GM18867 (cell line): Measurements from ENCODE around the gene WBP1.
A peak's percentile ranks its signal among the peaks of the same experiment; 100 is the strongest.
"Not testable (repeated sequence)": the region's sequence is repeated elsewhere in the genome, so short reads cannot be mapped to it uniquely, and the experiment has no call there.

Experiments used
- ATAC-seq: cut with Tn5 transposase; IDR thresholded peaks from one replicate; pipeline ENCODE4 v1.9.1; 2021; ENCODE audit warnings: mild to moderate bottlenecking, moderate library complexity; ENCODE audit not compliant: unreplicated experiment

WBP1 gene

DNA sequence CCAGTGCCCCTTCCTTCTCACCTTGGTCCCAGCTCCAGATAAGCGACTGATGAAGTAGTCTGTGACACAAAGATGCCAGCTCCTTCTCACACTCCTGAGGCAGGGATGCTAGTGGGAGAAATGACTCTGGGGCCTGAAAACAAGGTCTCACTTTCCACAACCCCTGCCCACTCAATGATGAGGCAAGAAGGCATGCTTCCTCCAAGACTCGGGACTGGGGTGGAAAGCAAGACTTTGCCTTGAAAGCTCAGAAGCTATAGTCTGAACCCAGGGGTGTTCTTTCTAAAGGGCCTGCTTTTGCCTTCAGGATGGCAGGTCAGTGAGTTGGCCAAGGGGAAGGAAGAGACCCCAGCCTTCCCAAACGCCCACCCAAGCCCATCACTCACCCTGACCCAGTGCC, 23.2 kb downstream of the WBP1 start:
- no peak for ATAC-seq

DNA sequence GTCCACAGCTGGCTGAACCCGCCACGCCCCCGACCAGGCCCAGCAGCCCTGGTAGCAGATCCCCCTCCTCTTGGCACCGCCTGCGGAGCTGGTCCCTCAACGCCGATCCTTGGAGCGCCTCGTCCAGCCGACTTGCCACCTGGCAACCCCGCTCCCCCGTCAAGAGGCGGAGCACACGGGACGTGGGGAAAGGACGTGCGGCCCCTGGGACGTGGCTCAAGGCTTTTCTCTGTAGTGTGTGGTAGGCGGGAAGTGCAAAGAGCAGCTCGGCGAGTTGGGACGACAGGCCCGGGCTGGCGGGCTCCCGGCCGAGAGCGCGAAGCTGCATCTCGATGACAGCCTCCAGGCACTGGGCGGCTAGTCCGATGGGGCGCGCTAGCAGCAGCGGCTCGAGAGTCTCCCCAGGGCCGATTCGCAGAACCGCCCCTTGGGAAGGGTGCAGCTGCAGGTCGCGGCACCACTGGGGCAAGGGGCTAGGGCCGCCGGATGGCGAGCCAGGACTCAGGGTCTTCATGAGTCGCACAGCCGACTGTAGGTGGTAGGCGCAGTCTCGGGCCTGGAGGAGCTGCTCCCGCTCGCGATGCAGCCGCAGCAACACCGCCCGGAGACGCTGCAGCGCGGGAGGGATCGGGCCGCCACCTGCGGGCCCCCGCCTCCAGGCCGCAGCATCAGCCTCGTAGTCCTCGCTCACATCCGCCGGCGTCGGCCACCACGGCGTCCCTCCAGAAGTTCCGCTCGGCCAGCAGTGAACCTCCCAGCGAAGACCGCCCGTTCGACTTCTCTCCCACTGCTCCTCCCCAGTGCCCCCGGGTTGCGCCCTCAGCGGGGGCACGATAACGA, 23.9 kb downstream of the WBP1 start:
- ATAC-seq, result peak; percentile 44

DNA sequence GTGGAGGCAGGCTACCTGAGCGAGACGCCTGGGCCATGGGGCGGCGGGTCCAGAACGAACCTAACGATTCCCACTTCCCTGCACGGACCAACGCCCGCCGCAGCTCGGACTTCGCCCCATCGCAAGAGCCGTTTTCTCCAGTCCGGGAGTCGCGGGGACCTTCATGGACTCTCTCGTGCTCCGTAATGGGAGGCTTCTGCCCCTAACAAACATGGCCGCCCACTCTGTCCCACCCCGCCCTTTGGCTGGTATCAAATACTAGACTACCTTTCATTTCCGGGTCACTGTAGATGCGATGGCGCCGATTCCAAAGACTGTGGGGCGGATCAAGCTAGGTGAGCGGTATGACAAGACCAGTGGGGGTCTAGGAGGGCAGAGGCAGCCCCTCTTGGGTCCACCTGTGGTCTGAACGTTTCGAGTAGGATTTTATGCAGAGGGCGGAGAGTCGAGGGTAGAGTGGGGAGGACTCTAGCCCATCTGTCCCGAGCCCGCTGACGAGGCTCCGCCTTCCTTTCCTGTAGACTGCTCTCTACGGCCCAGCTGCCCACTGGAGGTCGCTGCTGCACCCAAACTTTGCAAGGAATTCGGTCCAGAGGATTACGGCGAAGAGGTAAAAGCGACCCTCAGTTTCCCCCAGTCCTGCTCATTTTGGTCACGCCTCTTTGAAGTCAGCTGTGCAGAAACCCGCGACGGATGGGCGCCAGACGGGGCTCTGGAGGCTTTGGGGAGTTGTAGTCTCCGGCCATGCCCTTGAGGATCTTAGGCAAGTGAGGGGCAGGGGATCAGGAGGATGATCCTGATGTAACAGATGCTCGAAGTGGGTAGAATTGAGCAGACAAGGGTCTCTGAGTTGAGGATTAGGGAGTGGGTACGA, 24.8 kb downstream of the WBP1 start, which contains the start of the genes CCDC142 and TTC31:
Gene CCDC142 (minus strand): TSS at position 198 of the 874 bp plus-strand sequence. CDS start 161 bp downstream, at position 37.
Gene TTC31 (plus strand): TSS at position 281 of the 874 bp plus-strand sequence. CDS start 15 bp downstream, at position 296.
- peak; percentile 90 for ATAC-seq

DNA sequence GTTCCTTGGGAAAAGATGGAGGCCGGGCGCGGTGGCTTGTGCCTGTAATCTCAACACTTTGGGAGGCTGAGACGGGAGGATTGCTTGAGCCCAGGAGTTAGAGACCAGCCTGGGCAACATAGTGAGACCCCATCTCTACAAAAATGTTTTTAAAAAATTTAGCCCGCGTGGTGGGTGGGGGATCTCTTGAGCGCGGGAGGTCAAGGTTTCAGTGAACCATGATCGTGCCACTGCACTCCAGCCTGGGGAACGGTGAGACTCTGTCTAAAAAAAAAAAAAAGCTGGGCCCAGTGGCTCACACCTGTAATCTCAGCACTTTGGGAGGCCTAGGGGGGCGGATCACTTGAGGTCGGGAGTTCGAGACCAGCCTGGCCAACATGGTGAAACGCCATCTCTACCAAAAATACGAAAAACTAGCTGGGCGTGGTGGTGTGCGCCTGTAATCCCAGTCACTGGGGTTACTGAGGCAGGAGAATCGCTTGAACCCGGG, 25.5 kb downstream of the WBP1 start:
- not testable (repeated sequence) for ATAC-seq

DNA sequence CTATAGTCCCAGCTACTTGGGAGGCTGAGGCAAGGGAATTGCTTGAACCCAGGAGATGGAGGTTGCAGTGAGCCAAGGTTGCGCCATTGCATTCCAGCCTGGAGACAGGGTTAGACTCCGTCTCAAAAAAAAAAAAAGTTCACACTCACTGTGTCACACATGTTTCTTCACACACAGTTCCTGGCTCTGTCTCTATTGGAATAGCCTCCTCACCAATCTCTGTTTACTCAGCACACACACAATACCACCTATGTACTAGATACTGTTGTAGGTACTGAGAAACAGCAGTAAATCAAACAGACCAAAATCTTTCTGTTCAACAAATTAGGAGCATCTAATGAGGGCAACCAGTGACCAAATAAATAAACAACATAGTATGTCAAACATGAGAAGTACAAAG, 27.9 kb downstream of the WBP1 start:
- no peak for ATAC-seq

DNA sequence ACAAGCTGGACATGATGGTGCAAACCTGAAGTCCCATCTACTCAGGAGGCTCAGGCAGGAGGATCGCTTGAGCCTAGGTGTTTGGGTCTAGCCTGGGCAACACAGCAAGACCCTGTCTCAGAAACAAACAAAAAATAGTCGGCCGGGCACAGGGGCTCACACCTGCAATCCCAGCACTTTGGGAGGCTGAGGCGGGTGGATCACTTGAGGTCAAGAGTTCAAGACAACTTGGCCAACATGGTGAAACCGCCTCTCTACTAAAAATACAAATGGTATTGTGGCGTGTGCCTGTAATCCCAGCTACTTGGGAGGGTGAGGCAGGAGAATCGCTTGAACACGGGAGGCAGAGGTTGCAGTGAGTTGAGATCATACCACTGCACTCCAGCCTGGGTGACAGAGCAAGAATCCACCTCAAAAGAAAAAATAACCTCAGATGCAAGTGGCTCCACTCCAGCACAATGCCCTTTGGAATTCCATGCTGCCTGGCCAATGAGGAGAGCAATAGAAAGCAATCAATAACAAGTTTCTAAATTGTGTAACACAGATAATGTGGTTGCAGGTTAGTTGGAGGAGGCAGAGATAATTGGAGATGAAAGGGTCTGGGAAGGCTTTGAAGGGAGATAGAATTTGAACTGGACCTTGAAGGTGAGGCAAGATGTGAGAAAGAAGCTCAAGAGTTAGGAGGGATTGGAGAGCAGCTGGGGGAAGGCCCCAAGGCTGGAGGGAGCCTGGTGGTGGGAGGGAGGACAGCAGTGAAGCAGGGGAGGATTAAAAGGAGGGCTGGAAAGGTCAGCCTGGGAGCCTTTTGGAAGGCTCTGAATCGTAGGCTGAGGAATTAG, 30.6 kb downstream of the WBP1 start:
- ATAC-seq, result no peak

DNA sequence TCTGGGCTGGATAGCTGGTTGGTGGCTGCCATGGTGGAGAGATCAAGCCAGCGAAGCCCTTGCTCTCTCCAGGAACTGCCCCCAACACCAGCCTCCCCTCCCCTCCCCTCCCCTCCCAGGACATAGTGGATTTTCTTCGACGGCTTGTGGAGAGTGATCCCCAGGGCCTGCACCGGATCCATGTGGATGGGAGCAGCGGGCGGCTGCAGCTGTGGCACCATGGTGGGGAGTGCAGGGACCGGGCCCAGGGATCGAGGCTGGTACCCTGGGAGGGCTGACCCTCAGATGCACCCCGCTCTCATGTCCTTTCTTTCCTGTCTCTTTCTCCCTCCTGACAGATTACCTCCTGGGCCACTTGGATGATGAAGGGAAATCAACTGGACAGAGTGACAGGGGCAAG, 31.7 kb downstream of the WBP1 start:
- ATAC-seq, result no peak

DNA sequence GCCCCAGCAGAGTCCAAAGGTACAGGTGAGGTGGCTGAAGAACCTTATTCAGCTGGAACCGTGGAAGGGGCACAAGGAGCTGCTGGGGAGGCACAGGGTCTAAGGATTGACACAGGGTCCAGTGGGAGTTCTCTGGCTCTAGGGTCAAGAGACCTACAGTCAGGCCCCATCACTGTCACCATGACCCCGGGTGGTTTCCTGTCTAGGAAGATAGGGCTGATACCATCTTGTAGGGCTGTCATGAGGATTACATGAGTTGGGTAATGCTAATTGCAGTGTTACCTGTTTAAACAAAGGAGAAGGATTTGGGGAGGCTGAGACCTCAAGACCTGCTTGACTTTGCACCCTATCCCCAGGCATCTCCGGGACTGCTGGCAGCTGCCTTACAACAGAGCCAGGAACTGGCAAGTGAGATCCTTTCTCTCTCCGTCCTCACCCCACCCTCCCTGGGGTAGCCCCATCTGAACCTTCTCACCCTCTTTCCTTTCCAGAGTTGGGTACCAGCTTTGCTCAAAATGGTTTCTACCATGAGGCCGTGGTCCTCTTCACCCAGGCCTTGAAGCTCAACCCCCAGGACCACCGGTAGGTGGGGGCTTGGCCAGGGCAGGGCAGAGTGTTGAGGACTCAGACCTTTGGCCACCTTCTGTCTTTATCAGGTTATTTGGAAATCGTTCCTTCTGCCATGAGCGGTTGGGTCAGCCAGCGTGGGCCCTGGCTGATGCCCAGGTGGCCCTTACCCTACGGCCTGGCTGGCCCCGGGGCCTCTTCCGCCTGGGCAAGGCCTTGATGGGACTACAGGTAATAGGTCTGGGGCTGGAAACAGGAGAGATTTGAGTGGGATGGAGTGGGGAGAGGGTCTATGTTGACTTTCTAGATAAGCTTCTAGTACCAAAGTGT, 33.7 kb downstream of the WBP1 start:
- ATAC-seq, result no peak

DNA sequence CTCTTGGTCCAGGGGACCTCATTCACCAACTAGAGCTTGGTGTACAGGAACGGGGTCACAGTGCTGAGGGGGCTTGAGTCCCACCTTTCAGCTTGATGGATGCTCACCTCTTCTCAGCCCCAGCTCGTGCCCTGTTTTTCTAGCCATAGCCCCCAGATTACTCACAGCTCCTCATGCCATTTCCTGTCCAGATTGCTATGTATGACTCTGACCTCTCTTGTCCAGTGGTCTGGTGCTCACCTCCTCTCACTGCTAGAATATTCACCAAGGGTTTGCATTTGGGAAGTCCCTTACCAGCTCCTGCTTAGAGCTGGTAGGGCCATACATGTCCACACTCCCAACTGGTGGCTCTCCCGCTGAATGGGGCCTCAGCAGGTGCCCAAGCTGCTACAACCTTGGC, 35.3 kb downstream of the WBP1 start:
- ATAC-seq, result no peak

DNA sequence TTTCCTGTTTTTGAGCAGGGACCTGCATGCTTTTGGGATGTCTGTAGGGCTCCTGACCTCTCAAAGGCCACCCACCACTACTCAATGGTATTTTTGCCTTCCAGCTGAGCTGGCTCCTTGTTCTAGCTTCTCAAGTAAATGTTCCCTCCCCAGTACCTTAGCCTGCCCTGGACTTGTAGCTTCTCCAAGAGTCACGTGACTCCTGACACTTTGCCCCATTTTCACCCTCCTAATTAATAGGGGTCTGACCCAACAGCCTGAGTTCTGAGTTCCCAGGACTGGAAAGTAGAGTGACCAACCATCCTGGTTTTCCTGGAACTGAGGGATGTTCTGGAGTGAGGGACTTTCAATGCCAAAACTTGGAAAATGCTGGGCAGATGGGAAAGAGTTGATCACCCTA, 37.2 kb downstream of the WBP1 start:
- no peak for ATAC-seq

DNA sequence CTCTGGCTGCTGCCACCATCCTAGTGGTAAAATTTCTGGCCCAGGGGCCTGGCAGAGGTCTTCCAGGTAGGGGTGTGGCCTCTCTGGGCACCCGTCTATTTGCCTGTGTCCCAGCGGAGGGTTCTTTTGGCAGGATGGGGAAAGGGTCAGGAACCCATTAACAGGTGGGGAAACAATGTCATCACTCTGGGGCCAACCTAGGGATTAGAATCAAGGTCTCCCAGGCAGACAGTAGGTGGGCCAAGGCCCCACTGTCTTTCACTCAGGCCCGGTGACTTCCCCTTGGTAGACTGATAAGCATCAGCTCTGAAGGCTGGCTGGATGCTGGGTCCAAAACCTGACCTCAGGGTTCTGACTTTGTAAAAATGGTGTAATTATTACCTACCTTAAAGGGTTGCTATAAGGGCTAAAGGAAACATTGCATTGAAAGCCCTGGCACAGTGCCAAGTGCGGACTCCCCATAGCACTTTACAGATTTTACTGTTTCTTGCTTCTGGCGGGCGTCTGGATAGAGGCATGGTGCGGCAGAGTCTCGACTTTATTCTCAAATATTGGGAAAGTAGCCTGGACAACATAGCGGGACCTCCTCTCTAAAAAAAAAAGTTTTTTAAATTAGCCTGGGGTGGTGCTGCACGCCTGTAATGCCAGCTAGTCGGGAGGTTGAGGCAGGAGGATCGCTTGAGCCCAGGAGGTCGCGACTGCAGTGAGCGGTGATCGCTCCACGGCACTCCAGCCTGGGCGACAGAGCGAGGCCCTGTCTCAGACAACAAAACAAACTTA, 38.9 kb downstream of the WBP1 start:
- ATAC-seq, result no peak

DNA sequence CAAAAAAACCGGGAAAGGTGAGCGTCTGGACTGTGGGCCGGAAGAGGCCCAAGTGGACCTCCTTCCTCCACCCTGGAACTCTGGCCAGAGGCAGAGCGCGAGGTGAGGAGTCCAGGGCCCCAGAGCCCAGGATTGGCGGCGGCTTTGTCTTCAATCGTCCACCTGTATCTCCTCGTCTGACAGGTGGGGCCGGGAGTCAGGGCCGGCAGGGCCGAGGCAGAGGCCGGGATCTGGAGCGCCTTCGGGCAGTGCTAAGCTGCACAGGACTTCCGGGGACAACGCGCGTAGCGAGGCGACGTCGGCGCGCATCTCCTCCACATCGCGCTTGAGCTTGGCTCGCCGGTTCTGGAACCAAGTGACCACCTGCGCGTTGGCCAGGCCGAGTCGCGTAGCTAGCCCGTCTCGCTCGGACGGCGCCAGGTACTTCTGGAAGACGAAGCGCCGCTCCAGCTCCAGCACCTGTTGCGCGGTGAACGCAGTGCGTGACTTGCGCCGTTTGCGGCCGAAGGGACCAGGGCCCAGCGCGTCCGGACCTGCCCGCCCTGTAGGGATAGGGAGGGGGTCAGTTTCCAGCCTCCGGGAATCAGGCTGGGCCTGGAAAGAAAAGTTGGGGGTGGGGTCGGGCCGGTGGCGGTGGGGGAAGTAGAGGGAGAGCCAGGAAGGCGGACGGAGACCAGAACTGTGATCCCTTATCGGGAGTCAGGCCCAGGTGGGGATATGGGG, 39.7 kb downstream of the WBP1 start:
- ATAC-seq, result no peak

DNA sequence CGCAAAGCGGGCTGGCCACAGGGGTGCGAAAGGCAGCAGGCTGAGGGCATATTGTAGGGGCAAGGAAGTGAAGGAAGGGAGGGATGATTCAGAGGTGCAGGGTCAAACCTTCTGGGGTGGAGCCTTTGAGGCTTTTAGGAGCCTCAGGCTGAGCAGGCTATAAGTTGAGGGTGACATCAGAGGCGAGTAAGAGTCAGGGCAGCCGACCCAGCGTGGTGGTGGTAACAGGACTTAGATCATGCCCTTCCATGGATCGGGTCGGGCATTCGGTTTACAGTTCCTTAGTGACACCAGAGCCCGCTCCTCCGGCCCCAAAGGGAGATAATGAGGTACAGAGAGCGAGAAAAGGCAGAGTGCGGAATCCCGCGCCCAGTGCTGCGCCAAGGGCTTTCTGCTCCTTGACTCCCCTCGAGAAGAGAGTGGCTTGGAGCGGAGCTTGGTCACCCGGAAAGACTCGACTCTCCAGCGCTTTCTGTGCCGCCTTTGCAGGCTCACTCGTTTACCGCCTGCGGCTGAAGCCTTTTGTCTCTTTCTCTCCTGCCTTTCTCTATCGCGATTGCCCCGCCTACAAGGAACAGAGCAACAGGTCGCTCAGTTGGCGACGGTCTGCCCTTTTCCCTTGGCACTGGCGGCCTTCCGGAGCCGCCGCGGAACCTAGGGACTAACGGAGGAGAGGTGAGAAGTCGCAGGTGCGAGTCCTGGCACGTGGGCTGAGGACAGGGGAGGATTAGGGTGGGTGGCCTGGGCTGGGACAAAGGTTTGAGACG, 40.4 kb downstream of the WBP1 start:
- no peak for ATAC-seq

DNA sequence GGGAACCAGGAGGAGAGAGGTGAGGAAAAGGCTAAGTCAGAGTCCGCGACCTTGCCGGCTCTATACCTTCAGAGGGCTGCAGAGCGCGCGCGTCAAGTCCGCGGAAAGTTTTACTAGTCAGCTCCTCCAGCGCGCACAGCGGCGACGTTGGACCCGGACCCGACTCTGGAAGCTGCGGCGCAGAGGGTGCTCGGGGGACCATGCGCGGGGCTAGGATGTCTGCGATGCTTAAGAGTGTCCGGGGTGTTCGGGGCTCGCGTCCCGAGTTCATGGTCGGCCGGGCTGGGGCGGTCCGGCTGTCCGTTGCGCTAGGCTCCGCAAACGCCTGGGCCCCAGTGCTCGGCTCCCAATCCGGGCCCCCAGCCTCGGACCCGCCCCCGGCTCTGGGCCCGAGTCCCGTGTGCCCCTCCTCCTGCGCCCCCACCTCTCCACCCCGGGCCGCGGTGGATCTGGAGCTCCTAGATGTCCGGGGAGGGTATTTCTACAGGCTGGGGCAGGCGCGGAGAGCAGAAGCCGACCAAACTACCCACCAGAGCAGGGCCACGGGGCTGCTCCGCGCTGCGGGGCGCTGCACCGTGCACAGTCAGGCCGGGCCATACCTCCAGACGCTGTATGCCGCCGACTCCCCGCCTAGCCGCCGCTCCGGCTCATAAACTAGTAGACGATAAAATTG, 41.2 kb downstream of the WBP1 start, which contains the start of gene LBX2:
Gene LBX2 (minus strand): TSS at position 337 of the 673 bp plus-strand sequence. CDS start 66 bp downstream, at position 271.
- ATAC-seq, result no peak

DNA sequence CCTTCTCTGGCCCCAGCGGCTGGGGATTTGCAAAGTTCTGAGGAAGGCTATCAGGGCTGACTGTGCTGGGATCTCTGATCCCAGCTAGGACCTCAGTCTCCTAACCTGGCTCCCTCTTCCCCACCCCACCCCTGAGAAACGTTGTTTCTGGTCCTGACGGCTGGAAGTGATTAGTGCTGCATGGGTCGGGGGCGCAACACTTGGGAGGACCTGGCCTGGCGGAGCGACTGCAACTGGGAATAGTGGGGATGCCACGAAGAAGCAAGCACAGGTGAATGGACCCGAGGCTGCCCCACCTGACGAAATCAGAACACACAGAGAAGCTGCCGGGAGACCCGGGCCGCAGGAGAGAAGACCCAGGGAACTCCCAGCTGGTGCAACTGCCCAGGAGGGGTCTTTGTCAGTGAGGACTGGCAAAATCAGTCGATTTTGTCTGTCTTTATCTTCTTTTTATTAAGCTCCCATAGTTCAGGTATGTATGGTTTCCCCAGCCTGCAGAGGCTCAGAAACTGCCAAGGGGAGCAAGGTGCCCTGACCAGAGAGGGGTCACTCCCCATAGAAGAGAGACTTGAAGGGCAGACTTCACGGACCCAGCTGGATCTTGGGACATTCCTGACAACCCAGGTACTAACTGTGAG, 41.8 kb downstream of the WBP1 start:
- ATAC-seq, result no peak

DNA sequence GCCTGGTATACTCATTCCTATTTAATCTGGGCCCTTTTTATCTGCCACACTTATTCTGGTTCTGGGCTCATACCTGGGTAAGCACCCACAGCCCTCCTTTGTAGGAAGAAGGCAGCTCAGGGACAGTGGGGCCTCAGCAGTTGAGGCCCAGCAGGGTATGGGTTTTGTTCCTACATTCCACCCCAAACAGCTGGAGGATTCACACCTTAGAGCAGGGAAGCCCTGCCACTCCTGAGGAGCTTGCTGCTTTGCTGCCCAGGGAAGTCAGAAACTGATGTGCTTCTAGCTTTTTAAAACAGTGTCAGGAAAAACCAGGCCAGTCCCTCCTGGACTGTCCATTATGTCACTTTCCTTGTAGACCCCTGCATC, 42.3 kb downstream of the WBP1 start:
- no peak for ATAC-seq
